K562 (cell line): ENCODE measurements around the gene CSF1. TPM values are rescaled to one million over a fixed set of nuclear protein-coding genes. Genes with fewer than 3 reads are reported as not detected.
A peak's percentile ranks its signal among the peaks of the same experiment; 100 is the strongest.

Experiments
- BHLHE40 ChIP-seq: IDR thresholded peaks from 2 replicates; pipeline ENCODE4 v1.6.1; 2011; ENCODE audit warnings: low read length, improper control_type of control experiment
- DDX20 ChIP-seq: fragments of 450-650 bp; IDR thresholded peaks from 2 replicates; pipeline ENCODE4 v1.6.1; 2016; ENCODE audit warnings: missing genetic modification characterization, low read depth, mild to moderate bottlenecking, missing compliant biosample characterization, moderate library complexity
- MBD2 ChIP-seq: sonication (generic); IDR thresholded peaks from 2 replicates; pipeline ENCODE4 v1.6.1; 2016; ENCODE audit warnings: low read depth, borderline replicate concordance
- SMARCB1 ChIP-seq: IDR thresholded peaks from 2 replicates; pipeline ENCODE4 v1.6.1; 2011; ENCODE audit warnings: improper control_type of control experiment, low read depth; ENCODE audit not compliant: insufficient read length
- SMARCC2 ChIP-seq: fragments of 450-650 bp; IDR thresholded peaks from 2 replicates; pipeline ENCODE4 v1.6.1; 2017; ENCODE audit warnings: antibody characterized with exemption, moderate library complexity, mild to moderate bottlenecking, low read depth
- SMARCE1 ChIP-seq: fragments of 450-650 bp; IDR thresholded peaks from 2 replicates; pipeline ENCODE4 v1.7.1; 2016; ENCODE audit warnings: mild to moderate bottlenecking
- ZNF146 ChIP-seq: IDR thresholded peaks from one replicate; pipeline ENCODE4 v1.6.1; 2018; ENCODE audit warnings: missing compliant biosample characterization; ENCODE audit not compliant: unreplicated experiment
- ZNF239 ChIP-seq: fragments of 250-450 bp; sonication (Bioruptor Pico); IDR thresholded peaks from 2 replicates; pipeline ENCODE4 v1.4.0; 2020; ENCODE audit warnings: mild to moderate bottlenecking
- ZNF766 ChIP-seq: fragments of 200-800 bp; sonication (Bioruptor generic); conservative IDR thresholded peaks from 2 replicates; pipeline ENCODE4 v1.6.1; 2016; ENCODE audit warnings: missing genetic modification characterization, missing compliant biosample characterization
- polyA plus RNA-seq, 8 experiments: library from polyadenylated mRNA; depleted of rRNA in 4 of 8; stranded (reverse) in 5 of 8; unstranded in 3 of 8; fragments of >200 nt; fragmentation: Nextera tagmentation in 2 of 8; fragmentation: Illumina TruSeq in 1 of 8; extraction: Ambion mirVana in 2 of 8; extraction: Trizol in 1 of 8; gene quantifications; 2 replicates each; pipeline versions ENCODE4 v1.2.1 to v1.2.3, GENCODE V29; 2011 to 2014; ENCODE audit warnings: inconsistent platforms in 1 of 8, missing spikeins in 1 of 8
- total RNA-seq, 7 experiments: library from RNA; depleted of rRNA in 6 of 7; stranded (reverse); fragments of >200 nt in 6 of 7; fragmentation: Illumina TruSeq in 2 of 7; extraction: Trizol in 2 of 7; gene quantifications; 2 replicates each; pipeline versions ENCODE4 v1.2.1 to v1.2.3, GENCODE V29; 2011 to 2021; ENCODE audit warnings: low replicate concordance in 1 of 7
- TF ChIP-seq, protein P1 (sequence below): conservative IDR thresholded peaks from 2 replicates; pipeline ENCODE4 v1.6.1; 2011; ENCODE audit warnings: low read depth, mild to moderate bottlenecking, low read length; ENCODE audit not compliant: control insufficient read depth
- TF ChIP-seq, protein P2 (sequence below): fragments of 450-650 bp; IDR thresholded peaks from 2 replicates; pipeline ENCODE4 v1.6.1; 2017; ENCODE audit warnings: antibody characterized with exemption, mild to moderate bottlenecking
- TF ChIP-seq, protein P3 (sequence below): fragments of 450-650 bp; formaldehyde crosslinking; conservative IDR thresholded peaks from 2 replicates; pipeline ENCODE4 v1.4.0; 2022; ENCODE audit warnings: mild to moderate bottlenecking, missing genetic modification characterization
- TF ChIP-seq, protein P4 (sequence below): fragments of 450-650 bp; formaldehyde crosslinking; IDR thresholded peaks from 2 replicates; pipeline ENCODE4 v1.4.0; 2020; ENCODE audit warnings: mild to moderate bottlenecking, mixed read lengths
- TF ChIP-seq, protein P5 (sequence below), 2 experiments: fragments of 450-650 bp; IDR thresholded peaks; 2 replicates each; pipeline ENCODE4 v1.6.1; 2018; ENCODE audit warnings: mild to moderate bottlenecking in 2 of 2, low read depth in 1 of 2; ENCODE audit not compliant: partially characterized antibody in 2 of 2

Gene CSF1
- total and polyA plus RNA-seq, 9 of the 15 experiments (the other 6 are each of a cell fraction or from before 2014, with no cell fraction given), result 0.18 to 11.8 (median 2.8) TPM

DNA sequence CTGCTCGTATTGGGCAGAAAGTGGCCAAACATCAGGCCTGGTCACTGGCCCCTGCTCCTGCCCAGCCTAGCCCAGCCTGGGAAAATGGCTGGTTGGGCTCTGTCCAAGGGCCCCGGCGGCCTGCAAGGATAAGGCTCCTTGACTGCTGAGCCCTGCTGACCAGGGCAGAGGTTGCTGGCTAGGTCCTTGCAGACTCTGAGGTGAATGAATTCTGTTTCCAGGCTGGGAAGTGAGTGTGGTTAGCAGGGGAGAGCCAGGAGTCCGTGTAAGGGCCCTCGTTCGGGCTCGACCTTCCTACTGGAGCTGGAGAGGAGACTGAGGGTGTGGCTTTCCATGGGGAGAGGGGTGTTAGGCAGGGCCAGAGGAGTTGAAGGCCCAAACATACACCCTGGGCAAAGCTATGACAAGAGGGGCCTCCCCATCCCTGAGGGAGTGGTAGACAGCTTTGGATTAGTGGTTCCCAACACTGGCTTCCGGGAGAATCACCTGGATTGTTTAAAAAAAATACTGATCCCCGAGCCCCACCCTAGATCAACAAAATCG lies 20.6 kb downstream of the CSF1 start (continued):
- TF ChIP-seq, protein P1, sequence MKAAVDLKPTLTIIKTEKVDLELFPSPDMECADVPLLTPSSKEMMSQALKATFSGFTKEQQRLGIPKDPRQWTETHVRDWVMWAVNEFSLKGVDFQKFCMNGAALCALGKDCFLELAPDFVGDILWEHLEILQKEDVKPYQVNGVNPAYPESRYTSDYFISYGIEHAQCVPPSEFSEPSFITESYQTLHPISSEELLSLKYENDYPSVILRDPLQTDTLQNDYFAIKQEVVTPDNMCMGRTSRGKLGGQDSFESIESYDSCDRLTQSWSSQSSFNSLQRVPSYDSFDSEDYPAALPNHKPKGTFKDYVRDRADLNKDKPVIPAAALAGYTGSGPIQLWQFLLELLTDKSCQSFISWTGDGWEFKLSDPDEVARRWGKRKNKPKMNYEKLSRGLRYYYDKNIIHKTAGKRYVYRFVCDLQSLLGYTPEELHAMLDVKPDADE, result 0 out of 2 replicates have a peak, but pooled peaks have one; percentile 50
- TF ChIP-seq ZNF146 (CRISPR knock-in tag) (no peak), SMARCB1 (peak; percentile 98), ZNF239 (CRISPR knock-in tag) (no peak), SMARCC2 (peak; percentile 95), ZNF766 (CRISPR knock-in tag) (peak; percentile 23; the same call in 1 of the 2 replicates), DDX20 (tag) (no peak), BHLHE40 (0 out of 2 replicates have a peak, but pooled peaks have one; percentile 30), MBD2 (0 out of 2 replicates have a peak, but pooled peaks have one; percentile 27), SMARCE1 (peak; percentile 98)
- TF ChIP-seq, protein P2, sequence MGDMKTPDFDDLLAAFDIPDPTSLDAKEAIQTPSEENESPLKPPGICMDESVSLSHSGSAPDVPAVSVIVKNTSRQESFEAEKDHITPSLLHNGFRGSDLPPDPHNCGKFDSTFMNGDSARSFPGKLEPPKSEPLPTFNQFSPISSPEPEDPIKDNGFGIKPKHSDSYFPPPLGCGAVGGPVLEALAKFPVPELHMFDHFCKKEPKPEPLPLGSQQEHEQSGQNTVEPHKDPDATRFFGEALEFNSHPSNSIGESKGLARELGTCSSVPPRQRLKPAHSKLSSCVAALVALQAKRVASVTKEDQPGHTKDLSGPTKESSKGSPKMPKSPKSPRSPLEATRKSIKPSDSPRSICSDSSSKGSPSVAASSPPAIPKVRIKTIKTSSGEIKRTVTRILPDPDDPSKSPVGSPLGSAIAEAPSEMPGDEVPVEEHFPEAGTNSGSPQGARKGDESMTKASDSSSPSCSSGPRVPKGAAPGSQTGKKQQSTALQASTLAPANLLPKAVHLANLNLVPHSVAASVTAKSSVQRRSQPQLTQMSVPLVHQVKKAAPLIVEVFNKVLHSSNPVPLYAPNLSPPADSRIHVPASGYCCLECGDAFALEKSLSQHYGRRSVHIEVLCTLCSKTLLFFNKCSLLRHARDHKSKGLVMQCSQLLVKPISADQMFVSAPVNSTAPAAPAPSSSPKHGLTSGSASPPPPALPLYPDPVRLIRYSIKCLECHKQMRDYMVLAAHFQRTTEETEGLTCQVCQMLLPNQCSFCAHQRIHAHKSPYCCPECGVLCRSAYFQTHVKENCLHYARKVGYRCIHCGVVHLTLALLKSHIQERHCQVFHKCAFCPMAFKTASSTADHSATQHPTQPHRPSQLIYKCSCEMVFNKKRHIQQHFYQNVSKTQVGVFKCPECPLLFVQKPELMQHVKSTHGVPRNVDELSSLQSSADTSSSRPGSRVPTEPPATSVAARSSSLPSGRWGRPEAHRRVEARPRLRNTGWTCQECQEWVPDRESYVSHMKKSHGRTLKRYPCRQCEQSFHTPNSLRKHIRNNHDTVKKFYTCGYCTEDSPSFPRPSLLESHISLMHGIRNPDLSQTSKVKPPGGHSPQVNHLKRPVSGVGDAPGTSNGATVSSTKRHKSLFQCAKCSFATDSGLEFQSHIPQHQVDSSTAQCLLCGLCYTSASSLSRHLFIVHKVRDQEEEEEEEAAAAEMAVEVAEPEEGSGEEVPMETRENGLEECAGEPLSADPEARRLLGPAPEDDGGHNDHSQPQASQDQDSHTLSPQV, result peak; percentile 87
- TF ChIP-seq, protein P3, sequence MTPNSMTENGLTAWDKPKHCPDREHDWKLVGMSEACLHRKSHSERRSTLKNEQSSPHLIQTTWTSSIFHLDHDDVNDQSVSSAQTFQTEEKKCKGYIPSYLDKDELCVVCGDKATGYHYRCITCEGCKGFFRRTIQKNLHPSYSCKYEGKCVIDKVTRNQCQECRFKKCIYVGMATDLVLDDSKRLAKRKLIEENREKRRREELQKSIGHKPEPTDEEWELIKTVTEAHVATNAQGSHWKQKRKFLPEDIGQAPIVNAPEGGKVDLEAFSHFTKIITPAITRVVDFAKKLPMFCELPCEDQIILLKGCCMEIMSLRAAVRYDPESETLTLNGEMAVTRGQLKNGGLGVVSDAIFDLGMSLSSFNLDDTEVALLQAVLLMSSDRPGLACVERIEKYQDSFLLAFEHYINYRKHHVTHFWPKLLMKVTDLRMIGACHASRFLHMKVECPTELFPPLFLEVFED, result 0 out of 2 replicates have a peak, but pooled peaks have one; percentile 78
- TF ChIP-seq, protein P4, sequence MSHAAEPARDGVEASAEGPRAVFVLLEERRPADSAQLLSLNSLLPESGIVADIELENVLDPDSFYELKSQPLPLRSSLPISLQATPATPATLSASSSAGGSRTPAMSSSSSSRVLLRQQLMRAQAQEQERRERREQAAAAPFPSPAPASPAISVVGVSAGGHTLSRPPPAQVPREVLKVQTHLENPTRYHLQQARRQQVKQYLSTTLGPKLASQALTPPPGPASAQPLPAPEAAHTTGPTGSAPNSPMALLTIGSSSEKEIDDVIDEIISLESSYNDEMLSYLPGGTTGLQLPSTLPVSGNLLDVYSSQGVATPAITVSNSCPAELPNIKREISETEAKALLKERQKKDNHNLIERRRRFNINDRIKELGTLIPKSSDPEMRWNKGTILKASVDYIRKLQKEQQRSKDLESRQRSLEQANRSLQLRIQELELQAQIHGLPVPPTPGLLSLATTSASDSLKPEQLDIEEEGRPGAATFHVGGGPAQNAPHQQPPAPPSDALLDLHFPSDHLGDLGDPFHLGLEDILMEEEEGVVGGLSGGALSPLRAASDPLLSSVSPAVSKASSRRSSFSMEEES, result no peak
- TF ChIP-seq, protein P5, sequence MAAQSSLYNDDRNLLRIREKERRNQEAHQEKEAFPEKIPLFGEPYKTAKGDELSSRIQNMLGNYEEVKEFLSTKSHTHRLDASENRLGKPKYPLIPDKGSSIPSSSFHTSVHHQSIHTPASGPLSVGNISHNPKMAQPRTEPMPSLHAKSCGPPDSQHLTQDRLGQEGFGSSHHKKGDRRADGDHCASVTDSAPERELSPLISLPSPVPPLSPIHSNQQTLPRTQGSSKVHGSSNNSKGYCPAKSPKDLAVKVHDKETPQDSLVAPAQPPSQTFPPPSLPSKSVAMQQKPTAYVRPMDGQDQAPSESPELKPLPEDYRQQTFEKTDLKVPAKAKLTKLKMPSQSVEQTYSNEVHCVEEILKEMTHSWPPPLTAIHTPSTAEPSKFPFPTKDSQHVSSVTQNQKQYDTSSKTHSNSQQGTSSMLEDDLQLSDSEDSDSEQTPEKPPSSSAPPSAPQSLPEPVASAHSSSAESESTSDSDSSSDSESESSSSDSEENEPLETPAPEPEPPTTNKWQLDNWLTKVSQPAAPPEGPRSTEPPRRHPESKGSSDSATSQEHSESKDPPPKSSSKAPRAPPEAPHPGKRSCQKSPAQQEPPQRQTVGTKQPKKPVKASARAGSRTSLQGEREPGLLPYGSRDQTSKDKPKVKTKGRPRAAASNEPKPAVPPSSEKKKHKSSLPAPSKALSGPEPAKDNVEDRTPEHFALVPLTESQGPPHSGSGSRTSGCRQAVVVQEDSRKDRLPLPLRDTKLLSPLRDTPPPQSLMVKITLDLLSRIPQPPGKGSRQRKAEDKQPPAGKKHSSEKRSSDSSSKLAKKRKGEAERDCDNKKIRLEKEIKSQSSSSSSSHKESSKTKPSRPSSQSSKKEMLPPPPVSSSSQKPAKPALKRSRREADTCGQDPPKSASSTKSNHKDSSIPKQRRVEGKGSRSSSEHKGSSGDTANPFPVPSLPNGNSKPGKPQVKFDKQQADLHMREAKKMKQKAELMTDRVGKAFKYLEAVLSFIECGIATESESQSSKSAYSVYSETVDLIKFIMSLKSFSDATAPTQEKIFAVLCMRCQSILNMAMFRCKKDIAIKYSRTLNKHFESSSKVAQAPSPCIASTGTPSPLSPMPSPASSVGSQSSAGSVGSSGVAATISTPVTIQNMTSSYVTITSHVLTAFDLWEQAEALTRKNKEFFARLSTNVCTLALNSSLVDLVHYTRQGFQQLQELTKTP (IDR thresholded peaks at IDR 0.05; ENCODE audit: low read depth in 1 of 2, partially characterized antibody in 2 of 2), result peak in 1 of 2 experiments; percentile 24
